HG03097 (cell line): ENCODE results near the gene RIMBP2.
"Not testable (repeated sequence)": the region's sequence is repeated elsewhere in the genome, so short reads cannot be mapped to it uniquely, and the experiment has no call there.

ENCODE experiments used
- ATAC-seq: cut with Tn5 transposase; IDR thresholded peaks from one replicate; pipeline ENCODE4 v1.9.1; 2021; ENCODE audit not compliant: unreplicated experiment, low FRiP score

Gene RIMBP2, protein sequence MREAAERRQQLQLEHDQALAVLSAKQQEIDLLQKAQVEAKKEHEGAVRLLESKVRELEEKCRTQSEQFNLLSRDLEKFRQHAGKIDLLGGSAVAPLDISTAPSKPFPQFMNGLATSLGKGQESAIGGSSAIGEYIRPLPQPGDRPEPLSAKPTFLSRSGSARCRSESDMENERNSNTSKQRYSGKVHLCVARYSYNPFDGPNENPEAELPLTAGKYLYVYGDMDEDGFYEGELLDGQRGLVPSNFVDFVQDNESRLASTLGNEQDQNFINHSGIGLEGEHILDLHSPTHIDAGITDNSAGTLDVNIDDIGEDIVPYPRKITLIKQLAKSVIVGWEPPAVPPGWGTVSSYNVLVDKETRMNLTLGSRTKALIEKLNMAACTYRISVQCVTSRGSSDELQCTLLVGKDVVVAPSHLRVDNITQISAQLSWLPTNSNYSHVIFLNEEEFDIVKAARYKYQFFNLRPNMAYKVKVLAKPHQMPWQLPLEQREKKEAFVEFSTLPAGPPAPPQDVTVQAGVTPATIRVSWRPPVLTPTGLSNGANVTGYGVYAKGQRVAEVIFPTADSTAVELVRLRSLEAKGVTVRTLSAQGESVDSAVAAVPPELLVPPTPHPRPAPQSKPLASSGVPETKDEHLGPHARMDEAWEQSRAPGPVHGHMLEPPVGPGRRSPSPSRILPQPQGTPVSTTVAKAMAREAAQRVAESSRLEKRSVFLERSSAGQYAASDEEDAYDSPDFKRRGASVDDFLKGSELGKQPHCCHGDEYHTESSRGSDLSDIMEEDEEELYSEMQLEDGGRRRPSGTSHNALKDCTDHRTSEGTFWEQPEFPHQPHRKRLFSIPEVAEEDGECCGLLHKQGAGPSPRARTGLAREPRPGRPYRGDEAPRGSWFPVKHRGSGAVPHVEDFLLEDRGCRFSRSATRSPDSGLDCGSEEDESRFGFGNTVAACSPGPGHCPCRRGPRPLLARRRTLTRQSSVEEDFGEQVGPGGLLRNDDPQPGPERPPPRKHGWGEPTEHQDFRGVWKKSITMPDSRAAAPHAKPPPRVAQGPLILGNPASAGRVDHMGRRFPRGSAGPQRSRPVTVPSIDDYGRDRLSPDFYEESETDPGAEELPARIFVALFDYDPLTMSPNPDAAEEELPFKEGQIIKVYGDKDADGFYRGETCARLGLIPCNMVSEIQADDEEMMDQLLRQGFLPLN (N-terminal part only)

DNA sequence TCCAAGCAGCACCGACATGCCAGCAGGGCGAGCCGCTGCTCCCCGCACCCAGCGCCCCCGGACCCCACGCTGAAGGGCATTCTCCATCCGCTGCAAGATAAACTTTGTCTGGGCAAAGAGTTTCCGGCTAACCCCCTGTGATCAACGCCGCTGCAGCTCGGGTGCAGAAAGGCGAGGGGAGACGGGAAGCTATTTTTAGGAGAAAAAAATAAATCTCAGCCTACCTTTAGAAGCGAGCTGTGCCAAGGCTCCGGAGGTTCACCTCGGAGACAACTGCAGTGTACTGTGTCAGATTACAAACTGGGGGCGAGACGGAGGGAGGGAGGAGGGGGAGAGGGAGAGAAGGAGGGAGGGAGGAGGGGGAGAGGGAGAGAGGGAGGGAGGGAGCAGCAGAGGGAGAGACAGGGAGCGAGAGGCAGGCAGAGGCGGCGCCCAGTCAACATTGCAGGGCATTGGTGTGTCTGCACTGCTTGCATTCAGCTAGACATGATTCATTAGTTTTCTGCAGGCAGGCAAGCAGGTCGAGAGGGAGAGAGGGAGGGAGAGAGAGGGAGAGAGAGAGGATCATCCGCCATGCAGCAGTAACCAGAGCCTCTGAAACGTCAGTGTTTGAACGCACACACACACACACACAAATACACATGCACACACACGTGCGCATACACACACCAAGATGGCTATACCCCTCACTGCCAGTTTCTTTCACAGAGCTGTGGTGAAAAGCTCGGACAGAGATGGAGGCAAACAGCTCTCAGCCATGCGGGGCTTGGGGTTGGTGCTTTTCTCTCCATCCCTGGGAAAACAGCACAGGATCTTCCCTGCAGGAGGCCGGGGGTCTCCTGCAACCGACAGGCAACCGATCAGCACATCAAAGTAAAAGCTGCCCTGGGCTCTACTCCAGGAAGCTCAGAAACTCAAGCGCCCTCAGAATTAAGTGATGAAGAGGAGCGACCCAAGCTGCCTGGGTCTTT, at the start of gene RIMBP2:
Gene RIMBP2 (minus strand): TSS at position 302 of the 971 bp plus-strand sequence. CDS start 237,286 bp downstream, outside the sequence.
- ATAC-seq, result no peak

- no peak for ATAC-seq
Observed at GRCh38 chr12:130765186-130765659, 49.1 kb upstream of the RIMBP2 start.

DNA sequence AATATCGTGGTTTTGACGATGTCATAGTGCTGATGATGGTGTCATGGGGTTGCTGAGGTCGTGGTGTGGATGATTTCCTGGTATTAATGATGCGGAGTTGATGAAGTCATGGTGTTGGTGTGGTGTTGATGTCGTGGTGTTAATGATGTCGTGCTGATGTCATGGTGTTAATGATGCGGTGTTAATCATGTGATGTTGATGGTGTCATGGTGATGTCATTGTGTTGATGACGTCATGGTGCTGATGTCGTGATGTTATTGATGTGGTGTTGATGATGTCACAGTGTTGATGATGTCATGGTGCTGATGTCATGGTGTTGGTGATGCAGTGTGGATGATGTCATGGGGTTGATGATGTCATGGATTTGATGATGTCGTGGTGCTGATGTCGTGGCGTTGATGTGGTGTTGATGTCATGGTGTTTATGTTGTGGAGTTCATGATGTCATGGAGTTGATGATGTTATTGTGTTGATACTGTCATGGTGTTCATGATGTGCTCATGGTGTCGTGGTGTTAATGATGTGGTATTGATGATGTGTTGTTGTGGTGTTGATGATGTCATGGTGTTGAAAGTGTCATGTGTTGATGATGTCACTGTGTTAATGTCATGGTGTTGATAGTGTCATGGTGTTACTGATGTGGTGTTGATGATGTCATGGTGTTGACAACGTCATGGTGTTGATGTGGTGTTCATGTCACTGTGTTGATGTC, 48.5 kb upstream of the RIMBP2 start:
- ATAC-seq, result no peak

GRCh38 chr12:130764073-130764472, 48.0 kb upstream of the RIMBP2 start:
- ATAC-seq, result no peak

GRCh38 chr12:130762319-130762675, 46.2 kb upstream of the RIMBP2 start:
- ATAC-seq, result no peak

- no peak for ATAC-seq
Observed at GRCh38 chr12:130761537-130762318, 45.6 kb upstream of the RIMBP2 start.

DNA sequence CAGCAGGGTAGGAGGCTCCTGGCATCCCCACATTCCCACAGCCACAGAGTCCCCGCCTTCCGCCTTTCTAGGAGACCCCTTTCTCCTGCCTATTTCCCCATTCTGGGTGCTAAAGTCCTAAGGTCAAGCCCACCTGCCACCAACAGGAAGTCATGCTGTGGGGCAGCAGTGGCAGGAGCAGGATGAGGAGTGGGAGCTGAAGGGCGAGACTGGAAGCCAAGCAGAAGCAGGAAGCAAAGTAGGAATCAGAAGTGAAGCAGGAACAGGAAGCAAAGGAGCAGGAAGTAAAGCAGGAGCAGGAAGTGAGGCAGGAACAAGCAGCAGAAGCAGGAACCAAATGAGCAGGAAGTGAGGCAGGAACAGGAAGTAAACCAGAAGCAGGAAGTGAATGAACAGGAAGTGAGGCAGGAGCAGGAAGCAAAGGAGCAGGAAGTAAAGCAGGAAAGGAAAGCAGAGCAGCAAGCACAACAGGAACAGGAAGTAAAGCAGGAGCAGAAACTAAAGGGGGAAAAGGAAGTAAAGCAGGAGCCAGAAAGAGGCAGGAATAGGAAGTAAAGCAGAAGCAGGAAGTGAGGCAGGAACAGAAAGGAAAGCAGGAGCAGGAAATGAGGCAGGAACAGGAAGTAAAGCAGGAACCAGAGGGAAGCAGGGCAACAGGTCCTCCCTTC, 38.3 kb upstream of the RIMBP2 start:
- ATAC-seq, result no peak

DNA sequence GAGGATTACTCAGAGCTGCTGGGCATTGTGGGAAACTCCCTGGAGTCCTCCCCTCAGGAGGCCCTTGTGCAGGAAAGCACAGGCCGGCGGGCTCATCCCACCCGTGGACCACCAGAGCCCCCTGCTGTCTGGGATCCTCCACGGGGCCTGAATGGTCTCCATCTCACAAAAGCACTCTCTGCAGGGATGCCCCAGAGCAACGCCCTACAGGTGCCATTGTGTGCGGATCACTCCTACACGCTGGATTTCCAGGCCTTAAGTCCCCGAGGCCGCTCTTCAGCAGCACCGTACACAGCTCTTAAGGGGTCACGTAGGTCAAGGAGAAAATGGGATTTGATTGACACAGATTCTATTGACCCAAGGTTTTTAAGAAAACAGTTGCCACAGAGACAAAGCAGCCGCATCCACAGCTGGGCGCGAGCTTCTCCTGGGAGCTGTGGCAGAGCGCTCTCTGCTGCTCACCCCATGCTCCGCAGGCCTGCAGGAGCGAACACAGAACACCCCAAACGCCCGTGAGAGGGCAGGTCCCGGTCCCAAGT, 36.7 kb upstream of the RIMBP2 start:
- no peak for ATAC-seq

DNA sequence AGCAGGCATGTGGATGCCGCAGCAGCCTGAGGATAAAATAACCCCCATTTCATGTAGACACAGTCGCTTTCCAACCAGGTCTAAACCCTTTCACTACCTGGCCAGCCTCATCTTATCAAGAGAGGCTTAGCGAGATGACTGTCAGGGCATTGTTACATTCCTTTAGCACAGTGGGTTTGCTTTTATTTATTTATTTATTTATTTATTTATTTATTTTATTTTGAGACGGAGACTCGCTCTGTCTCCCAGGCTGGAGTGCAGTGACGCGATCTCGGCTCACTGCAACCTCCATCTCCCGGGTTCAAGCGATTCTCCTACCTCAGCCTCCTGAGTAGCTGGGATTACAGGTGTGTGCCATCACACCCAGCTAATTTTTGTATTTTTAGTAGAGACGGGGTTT, 35.9 kb upstream of the RIMBP2 start:
- not testable (repeated sequence) for ATAC-seq

- ATAC-seq, result no peak
Observed at GRCh38 chr12:130748786-130749185, 32.7 kb upstream of the RIMBP2 start.

DNA sequence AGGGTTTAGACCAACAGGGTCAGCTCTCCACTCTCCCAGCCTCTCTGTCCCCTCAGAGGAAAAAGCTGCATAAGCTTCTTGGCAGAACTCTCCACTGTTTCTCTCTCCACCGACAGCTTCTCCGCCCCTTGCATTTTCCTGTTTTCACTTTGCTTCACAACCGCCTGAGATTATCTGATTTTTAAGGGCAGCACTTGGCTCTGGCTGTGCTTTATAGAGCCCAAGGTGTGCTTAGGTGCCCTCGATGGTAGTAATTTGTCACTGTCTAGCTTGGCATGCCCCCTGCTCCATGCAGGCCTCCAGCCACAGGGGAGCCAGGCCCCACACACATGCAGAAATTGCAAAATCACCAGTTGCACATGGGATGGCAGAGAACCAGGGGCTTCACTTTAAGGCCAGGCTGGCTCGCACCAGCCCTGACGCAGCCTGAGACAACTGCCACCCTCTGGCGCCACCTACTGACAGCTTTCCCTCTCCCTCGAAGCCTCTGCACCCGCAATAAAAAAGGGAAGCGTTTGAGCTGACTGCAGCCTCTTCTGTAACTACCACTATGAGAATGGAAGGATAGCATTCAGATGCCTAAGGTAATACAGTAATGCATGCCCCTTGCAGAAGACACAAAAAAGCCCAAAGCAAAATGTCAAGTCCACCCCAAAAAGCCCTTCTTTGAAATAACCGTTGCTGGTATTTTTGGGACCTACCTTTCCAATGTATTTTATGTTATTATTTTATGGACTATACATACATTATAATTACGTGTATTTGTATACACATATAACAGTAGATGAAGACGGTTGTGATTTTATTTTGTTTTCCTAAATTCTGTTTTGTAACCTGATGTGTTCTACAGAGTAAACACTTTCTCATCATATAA, 32.0 kb upstream of the RIMBP2 start:
- ATAC-seq, result peak; percentile 84

DNA sequence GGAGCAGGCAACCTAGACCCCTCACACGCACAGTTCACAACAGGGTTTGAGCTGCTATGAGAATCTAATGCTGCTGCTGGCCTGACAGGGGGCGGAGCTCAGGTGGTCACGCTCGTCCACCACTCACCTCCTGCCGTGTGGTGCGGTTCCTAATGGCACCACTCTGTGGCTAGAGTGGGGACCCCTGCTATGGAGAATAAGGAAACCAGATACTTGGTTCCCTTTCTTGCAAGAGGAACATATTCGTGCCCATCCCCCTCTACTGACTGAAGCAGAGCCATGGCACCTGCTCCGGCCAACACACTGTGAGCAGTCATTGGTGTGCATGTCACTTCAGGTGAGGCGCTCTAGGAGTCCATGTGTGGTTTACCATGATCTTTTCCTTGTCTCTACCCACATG, 30.4 kb upstream of the RIMBP2 start:
- ATAC-seq, result no peak

DNA sequence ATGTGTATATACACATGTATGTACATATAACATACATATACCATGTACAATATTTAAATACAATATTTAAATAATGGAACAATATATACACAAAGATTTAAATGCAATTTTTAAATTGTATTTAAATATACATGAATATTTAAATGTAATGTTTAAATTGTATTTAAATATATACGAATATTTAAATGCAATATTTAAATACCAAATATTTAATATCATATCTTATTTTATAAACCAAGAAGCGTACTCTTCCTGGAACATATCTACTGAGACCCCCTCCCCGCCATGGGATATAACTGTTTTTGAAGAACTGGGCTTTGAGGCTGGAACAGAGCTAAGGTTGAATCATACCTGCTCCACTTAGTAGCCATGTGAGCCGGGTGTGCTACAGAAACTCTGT, 29.8 kb upstream of the RIMBP2 start:
- no peak for ATAC-seq

DNA sequence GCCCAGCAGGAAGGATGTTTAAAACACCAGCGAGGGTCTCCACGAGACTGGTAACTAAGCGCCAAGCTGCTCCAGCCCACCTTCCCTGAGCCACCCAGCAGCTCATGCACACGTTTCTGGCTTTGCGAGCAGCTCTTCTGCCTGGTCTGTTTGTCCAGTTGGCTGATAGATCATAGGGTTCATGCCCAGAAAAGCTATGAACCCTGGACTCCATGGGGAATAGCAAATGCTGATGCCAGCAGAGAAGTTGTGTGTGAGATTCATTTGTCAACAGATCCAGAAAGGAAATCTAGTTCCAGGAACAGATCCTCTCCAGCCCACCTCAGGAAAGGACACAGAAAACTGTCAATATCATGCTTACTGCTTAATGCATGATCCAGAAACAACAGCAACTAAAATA, 28.2 kb upstream of the RIMBP2 start:
- no peak for ATAC-seq

GRCh38 chr12:130743606-130744005, 27.5 kb upstream of the RIMBP2 start:
- ATAC-seq, result no peak

DNA sequence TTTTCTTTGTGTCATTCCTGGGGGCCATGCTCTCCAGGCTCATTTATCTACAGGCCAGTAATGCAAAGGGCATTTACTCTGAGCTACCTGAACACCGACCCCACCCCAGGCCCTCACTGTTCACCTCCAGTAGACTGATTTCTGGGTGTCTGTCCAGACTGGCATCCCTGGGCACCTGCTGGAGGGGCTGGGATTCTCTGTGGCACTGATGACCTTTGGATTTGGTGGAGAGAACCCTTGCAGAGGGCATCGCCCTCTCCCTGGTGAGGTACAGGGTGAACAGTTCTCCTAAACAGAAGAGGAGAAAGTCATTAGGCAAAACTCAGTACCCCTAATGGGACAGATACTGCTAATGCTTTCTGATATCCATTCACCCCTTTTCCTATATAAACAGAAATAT, 27.1 kb upstream of the RIMBP2 start:
- no peak for ATAC-seq

- ATAC-seq, result no peak
Observed at GRCh38 chr12:130742716-130743115, 26.6 kb upstream of the RIMBP2 start.
